ENCODE data around the gene SUCLG2.

Gene SUCLG2

DNA sequence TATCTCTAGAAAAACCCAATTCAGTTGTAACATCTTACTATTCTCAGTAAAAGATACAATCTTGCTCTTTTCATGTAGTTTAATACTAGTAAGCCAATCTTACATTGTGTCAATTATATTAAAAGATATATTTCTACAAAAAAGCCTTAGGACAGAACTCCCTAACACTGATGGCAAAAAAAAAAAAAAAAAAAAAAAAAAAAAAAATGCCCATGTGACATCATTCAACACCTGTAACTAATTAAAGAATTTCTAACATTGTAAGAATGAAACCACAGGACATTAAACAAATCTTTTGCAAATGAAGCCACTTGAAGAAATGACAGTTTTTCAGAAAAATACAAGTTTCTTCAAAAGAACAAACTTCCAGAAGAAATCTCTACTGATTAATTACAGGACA is 119.8 kb downstream of the SUCLG2 start:
- TF ChIP-seq, protein P1, sequence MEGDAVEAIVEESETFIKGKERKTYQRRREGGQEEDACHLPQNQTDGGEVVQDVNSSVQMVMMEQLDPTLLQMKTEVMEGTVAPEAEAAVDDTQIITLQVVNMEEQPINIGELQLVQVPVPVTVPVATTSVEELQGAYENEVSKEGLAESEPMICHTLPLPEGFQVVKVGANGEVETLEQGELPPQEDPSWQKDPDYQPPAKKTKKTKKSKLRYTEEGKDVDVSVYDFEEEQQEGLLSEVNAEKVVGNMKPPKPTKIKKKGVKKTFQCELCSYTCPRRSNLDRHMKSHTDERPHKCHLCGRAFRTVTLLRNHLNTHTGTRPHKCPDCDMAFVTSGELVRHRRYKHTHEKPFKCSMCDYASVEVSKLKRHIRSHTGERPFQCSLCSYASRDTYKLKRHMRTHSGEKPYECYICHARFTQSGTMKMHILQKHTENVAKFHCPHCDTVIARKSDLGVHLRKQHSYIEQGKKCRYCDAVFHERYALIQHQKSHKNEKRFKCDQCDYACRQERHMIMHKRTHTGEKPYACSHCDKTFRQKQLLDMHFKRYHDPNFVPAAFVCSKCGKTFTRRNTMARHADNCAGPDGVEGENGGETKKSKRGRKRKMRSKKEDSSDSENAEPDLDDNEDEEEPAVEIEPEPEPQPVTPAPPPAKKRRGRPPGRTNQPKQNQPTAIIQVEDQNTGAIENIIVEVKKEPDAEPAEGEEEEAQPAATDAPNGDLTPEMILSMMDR (IDR thresholded peaks at IDR 0.05; ENCODE audit: insufficient read depth, low read length, poor library complexity, severe bottlenecking): no peak
- Histone ChIP-seq H3K27me3 (replicated peaks; ENCODE audit: control insufficient read depth, insufficient read depth, low read length) (no peaks in the 10 kb centered on the region), H3K36me3 (ENCODE audit: control insufficient read depth, insufficient read depth, low read length) (no peaks in the 10 kb centered on the region), H3K4me3 (replicated peaks; ENCODE audit: low read depth, low read length) (no peak overlapping the region)
- DNase-seq (ENCODE audit: extremely low read depth, insufficient read length): no peak

DNA sequence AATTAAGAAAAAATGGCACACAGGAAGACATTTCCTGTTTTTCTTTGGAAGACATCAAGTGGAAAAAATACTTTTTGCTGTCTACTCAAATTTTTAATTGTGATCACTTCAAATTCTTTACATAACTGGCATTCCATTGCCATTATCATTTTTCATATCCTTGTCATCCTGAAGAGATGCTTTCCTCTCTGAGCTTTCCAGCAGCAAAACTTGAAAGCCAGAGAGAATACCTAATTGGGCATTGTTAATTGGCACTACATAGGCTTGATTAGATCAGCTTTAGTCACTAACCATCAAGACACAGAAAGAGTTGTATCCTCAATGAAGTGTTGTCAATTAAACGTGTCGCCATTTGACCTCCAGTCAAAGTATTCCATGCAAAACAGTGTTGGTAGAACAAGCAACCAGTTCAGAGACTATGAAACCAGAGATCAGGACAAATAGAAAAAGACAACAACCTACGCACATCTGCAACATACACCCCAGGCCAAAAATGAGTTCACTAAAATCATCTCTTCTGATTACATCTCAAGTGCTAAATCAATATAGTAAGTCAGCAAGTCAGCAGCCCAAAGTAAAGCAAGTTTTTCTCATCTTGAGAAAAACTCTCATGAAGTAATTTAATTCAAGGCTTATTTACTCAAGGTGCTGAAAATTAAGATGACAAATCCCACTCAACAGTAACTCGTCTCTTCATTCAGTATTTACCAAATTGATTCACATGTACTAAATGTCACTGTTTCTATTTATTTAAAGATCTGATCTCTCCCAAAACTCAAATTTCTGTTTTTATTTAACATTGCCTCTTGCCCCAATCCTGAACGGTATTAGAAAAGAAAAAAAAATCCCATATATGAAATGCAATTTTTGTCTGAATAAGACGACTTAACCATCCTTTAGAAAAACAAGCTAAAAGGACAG is 123.0 kb downstream of the SUCLG2 start:
- TF ChIP-seq, protein P1 (IDR thresholded peaks at IDR 0.05; ENCODE audit: insufficient read depth, low read length, poor library complexity, severe bottlenecking): no peak
- no peak for DNase-seq (ENCODE audit: extremely low read depth, insufficient read length)
- Histone ChIP-seq H3K27me3 (replicated peaks; ENCODE audit: control insufficient read depth, insufficient read depth, low read length) (no peaks in the 10 kb centered on the region), H3K4me3 (replicated peaks; ENCODE audit: low read depth, low read length) (no peak overlapping the region), H3K36me3 (ENCODE audit: control insufficient read depth, insufficient read depth, low read length) (no peaks in the 10 kb centered on the region; the same call in none of the 2 replicates)

DNA sequence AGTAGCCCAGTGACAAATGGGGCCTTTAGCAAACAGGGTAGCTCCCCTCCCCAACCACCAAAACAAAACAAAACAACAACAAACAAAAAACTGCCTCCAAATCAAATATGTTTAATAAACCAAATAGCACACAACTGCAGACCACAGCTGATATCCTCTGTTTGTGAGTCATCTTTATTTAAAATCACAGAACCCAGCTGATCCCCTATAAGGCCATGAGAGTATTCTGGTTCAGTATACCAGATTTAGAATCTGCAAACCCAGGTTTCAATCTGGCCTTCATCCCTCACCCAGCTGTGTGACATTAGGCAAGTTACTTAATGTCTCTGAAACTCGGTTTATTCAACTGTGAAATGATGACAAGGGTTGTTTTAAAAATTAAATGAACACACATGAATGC is 124.5 kb downstream of the SUCLG2 start:
- peak; percentile 3 for DNase-seq (ENCODE audit: extremely low read depth, insufficient read length)

DNA sequence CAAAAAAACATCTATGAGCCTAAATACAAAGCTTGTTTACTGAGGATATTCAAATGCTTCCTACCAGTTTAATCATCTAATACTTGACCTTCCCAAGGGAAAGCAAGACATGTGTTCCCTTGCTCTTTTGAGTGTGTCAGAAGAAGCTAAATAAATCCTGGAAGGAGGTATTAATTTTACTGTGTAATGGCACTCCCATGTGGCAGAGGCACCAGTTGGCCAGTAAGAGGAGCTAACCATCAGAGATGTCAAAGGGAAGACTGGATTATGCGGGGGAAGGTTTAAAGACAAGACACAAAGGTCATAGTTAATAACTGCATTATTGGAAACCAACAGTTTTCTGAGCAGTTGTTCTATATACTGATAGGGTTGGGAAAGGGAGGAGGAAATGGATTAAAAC is 125.1 kb downstream of the SUCLG2 start:
- H3K4me3 ChIP-seq (replicated peaks; ENCODE audit: low read depth, low read length): no peak overlapping the region
- peaks cover 2% of the 10 kb centered on the region for H3K36me3 ChIP-seq (ENCODE audit: control insufficient read depth, insufficient read depth, low read length)
- no peak for DNase-seq (ENCODE audit: extremely low read depth, insufficient read length)
- TF ChIP-seq, protein P1 (IDR thresholded peaks at IDR 0.05; ENCODE audit: insufficient read depth, low read length, poor library complexity, severe bottlenecking): no peak
- no peaks in the 10 kb centered on the region for H3K27me3 ChIP-seq (replicated peaks; ENCODE audit: control insufficient read depth, insufficient read depth, low read length)

More for the DNA sequence above, 124.5 kb downstream of the SUCLG2 start:
- TF ChIP-seq, protein P1 (IDR thresholded peaks at IDR 0.05; ENCODE audit: insufficient read depth, low read length, poor library complexity, severe bottlenecking): no peak
- H3K36me3 ChIP-seq (ENCODE audit: control insufficient read depth, insufficient read depth, low read length): peaks cover 2% of the 10 kb centered on the region
- no peak overlapping the region for H3K4me3 ChIP-seq (replicated peaks; ENCODE audit: low read depth, low read length)
- no peaks in the 10 kb centered on the region for H3K27me3 ChIP-seq (replicated peaks; ENCODE audit: control insufficient read depth, insufficient read depth, low read length)

DNA sequence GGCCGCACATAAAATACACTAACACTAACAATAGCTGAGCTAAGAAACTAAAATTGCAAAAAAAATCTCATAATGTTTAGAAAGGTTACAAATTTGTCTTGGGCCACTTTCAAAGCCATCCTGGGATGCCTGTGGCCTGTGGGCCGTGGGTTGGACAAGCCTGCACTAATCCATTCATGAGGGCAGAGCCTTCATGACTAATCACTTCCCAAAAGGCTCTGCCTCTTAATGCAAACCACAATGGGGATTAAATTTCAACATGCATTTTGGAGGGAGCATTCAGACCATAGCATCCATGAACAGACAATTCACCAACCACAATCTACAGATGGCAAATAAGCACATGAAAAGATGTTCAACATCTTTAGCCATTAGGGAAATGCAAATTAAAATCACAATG is 128.2 kb downstream of the SUCLG2 start:
- TF ChIP-seq, protein P1 (IDR thresholded peaks at IDR 0.05; ENCODE audit: insufficient read depth, low read length, poor library complexity, severe bottlenecking): no peak
- DNase-seq (ENCODE audit: extremely low read depth, insufficient read length): no peak
- Histone ChIP-seq H3K27me3 (replicated peaks; ENCODE audit: control insufficient read depth, insufficient read depth, low read length) (no peaks in the 10 kb centered on the region), H3K4me3 (replicated peaks; ENCODE audit: low read depth, low read length) (no peak overlapping the region), H3K36me3 (ENCODE audit: control insufficient read depth, insufficient read depth, low read length) (peaks cover 2% of the 10 kb centered on the region)

Data from GM06990 (cell line).